Breast epithelium (tissue), 4 donors: ENCODE measurements around the gene SWI5. TPM values are rescaled to one million over a fixed set of nuclear protein-coding genes. Genes with fewer than 3 reads are reported as not detected.
A peak's percentile ranks its signal among the peaks of the same experiment; 100 is the strongest.

Experiments
- DNase-seq, 2 donors: peaks; one replicate each; pipeline ENCODE4 v3.0.0-alpha.2; 2019; ENCODE audit warnings: low spot score in 2 of 2
- H3K27ac ChIP-seq, 2 donors: fragments of 200-600 bp; sonication (generic) in 1 of 2; one replicate each; pipeline ENCODE4 v1.5.1; 2016 to 2019; ENCODE audit warnings: mild to moderate bottlenecking in 1 of 2
- H3K27me3 ChIP-seq, 2 donors: fragments of 200-600 bp; sonication (generic) in 1 of 2; one replicate each; pipeline versions ENCODE4 v1.5.1 to v1.6.0; 2017 to 2019; ENCODE audit warnings: control low read depth in 1 of 2, mild to moderate bottlenecking in 1 of 2
- H3K36me3 ChIP-seq: fragments of 200-600 bp; one replicate; pipeline ENCODE4 v1.5.1; 2019
- H3K4me1 ChIP-seq, 2 donors: fragments of 200-600 bp; sonication (generic); one replicate each; pipeline ENCODE4 v1.5.1; 2016 to 2019; ENCODE audit warnings: control low read depth in 1 of 2
- H3K4me3 ChIP-seq, 3 donors: fragments of 200-600 bp; sonication (generic); 1 replicate in 2 of 3; 2 replicates in 1 of 3; pipeline ENCODE4 v1.5.1; 2016 to 2019; ENCODE audit warnings: mild to moderate bottlenecking in 3 of 3, moderate library complexity in 2 of 3
- H3K9me3 ChIP-seq, 2 donors: fragments of 200-600 bp; sonication (generic) in 1 of 2; one replicate each; pipeline ENCODE4 v1.5.1; 2016 to 2019; ENCODE audit warnings: control low read depth in 1 of 2
- POLR2A ChIP-seq: fragments of 450-650 bp; IDR thresholded peaks from one replicate; pipeline ENCODE4 v1.6.1; 2016; ENCODE audit warnings: antibody characterized with exemption, mild to moderate bottlenecking, moderate library complexity
- POLR2AphosphoS5 ChIP-seq, 3 donors: sonication (generic); formaldehyde crosslinking; IDR thresholded peaks; one replicate each; pipeline ENCODE4 v1.6.1; 2017; ENCODE audit warnings: antibody characterized with exemption in 3 of 3
- intact Hi-C: fragments of 100-400 bp; cut with DNase I; formaldehyde crosslinking; loops from one replicate; pipeline ENCODE4 v1.15.1; 2023; ENCODE audit warnings: low total_unique reads
- total RNA-seq, 3 donors: library from RNA; depleted of rRNA; stranded (reverse); fragments of >200 nt; gene quantifications; one replicate each; pipeline ENCODE4 v1.1.0, GENCODE V29; 2016
- TF ChIP-seq, protein P1 (sequence below), 3 donors: fragments of 450-650 bp; IDR thresholded peaks; one replicate each; pipeline ENCODE4 v1.5.1; 2016 to 2017; ENCODE audit warnings: antibody characterized with exemption in 3 of 3, mild to moderate bottlenecking in 3 of 3, moderate library complexity in 3 of 3

Gene SWI5
- total RNA-seq, 3 donors from 2014 or later, result 25.8 to 39.7 (median 31.4) TPM

- H3K36me3 ChIP-seq, result no peaks in the 10 kb centered on the region
- intact Hi-C loops, result no loop called here
- H3K4me3 ChIP-seq, result peak overlapping the region in 2 of 3 donors; percentile 71 to 77
- peak overlapping the region; percentile 57 to 70 for H3K27ac ChIP-seq
- H3K9me3 ChIP-seq, result no peaks in the 10 kb centered on the region
- TF ChIP-seq POLR2A (no peak), POLR2AphosphoS5 (IDR thresholded peaks at IDR 0.05) (no peak)
- TF ChIP-seq, protein P1, sequence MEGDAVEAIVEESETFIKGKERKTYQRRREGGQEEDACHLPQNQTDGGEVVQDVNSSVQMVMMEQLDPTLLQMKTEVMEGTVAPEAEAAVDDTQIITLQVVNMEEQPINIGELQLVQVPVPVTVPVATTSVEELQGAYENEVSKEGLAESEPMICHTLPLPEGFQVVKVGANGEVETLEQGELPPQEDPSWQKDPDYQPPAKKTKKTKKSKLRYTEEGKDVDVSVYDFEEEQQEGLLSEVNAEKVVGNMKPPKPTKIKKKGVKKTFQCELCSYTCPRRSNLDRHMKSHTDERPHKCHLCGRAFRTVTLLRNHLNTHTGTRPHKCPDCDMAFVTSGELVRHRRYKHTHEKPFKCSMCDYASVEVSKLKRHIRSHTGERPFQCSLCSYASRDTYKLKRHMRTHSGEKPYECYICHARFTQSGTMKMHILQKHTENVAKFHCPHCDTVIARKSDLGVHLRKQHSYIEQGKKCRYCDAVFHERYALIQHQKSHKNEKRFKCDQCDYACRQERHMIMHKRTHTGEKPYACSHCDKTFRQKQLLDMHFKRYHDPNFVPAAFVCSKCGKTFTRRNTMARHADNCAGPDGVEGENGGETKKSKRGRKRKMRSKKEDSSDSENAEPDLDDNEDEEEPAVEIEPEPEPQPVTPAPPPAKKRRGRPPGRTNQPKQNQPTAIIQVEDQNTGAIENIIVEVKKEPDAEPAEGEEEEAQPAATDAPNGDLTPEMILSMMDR (IDR thresholded peaks at IDR 0.05), result no peak
- H3K4me1 ChIP-seq, result peaks cover 0 to 4% of the 10 kb centered on the region in 2 donors
- H3K27me3 ChIP-seq, result no peaks in the 10 kb centered on the region
- peak; percentile 91 to 93 for DNase-seq
Measured at GRCh38 chr9:128249908-128250838, 25.9 kb upstream of the SWI5 start.

- H3K9me3 ChIP-seq, result no peaks in the 10 kb centered on the region
- no peaks in the 10 kb centered on the region for H3K27me3 ChIP-seq
- peak overlapping the region in 2 of 3 donors; percentile 71 to 77 for H3K4me3 ChIP-seq
- TF ChIP-seq, protein P1 (IDR thresholded peaks at IDR 0.05), result no peak
- no peak for TF ChIP-seq POLR2AphosphoS5 (IDR thresholded peaks at IDR 0.05)
- TF ChIP-seq POLR2A, result no peak
- no peak for DNase-seq
- H3K27ac ChIP-seq, result peak overlapping the region; percentile 57 to 70
- intact Hi-C loops, result no loop called here
- no peaks in the 10 kb centered on the region for H3K4me1 ChIP-seq
- H3K36me3 ChIP-seq, result no peaks in the 10 kb centered on the region
Measured at GRCh38 chr9:128250839-128251731, 25.0 kb upstream of the SWI5 start.

- peak overlapping the region in 1 of 2 donors; percentile 15 for H3K27ac ChIP-seq
Measured at GRCh38 chr9:128251732-128252100, 24.4 kb upstream of the SWI5 start.

DNA sequence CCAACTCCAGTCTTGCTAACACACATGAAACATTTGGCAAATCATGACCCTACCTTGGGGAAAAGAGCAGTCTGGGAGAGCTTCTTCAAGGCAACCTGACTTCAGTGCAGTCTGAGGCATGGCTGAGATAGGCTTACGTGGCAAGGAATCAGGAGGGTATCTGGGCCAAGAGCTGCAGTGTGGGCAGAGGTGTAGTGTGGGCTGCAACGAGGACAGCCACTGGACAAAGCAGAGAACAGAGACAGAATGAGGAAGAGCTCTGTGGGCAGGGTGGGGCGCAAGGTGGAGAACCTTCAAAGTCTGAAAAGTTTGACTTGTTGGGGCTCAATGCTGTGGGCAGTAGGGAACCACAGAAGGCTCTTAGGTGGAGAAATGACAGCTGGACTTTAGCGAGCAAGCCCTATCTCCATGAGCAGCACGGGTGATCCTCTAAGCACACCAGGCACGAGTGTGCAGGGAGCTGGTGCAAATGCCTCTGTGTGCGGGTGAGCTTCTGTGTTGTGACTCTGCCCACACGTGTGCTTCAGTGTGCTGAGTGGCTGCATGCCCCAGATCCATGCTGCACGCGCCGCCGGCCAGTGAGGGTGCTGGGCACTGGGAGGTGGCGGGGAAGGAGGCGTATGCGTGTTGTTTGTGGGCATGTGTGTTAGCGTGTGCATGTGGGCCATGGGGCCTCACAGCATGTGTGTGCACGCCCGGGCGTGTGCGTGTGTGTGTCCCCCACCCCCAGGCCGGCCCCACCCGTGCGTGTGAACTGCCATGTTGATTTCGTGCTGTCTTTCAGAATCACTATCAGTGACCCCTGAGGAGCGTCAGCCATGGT lies 23.5 kb upstream of the SWI5 start:
- no peak for TF ChIP-seq POLR2A
- TF ChIP-seq POLR2AphosphoS5 (IDR thresholded peaks at IDR 0.05), result no peak
- TF ChIP-seq, protein P1 (IDR thresholded peaks at IDR 0.05), result no peak
- DNase-seq, result no peak
- intact Hi-C loops, result no loop called here

More at GRCh38 chr9:128251732-128252100, 24.4 kb upstream of the SWI5 start:
- no peak for DNase-seq
- H3K9me3 ChIP-seq, result no peaks in the 10 kb centered on the region
- H3K4me3 ChIP-seq, result peak overlapping the region in 1 of 3 donors; percentile 77
- no peak for TF ChIP-seq POLR2AphosphoS5 (IDR thresholded peaks at IDR 0.05)
- TF ChIP-seq, protein P1 (IDR thresholded peaks at IDR 0.05), result no peak
- intact Hi-C loops, result no loop called here
- H3K4me1 ChIP-seq, result no peaks in the 10 kb centered on the region
- no peaks in the 10 kb centered on the region for H3K36me3 ChIP-seq
- no peaks in the 10 kb centered on the region for H3K27me3 ChIP-seq

More for the DNA sequence above, 23.5 kb upstream of the SWI5 start:
- no peak overlapping the region for H3K4me3 ChIP-seq
- H3K9me3 ChIP-seq, result no peaks in the 10 kb centered on the region
- no peaks in the 10 kb centered on the region for H3K4me1 ChIP-seq
- H3K27ac ChIP-seq, result peak overlapping the region in 1 of 2 donors; percentile 15
- no peaks in the 10 kb centered on the region for H3K27me3 ChIP-seq
- H3K36me3 ChIP-seq, result no peaks in the 10 kb centered on the region
